HG02759 (cell line): ENCODE results near the gene WDFY2.
"Not testable (repeated sequence)": the region's sequence is repeated elsewhere in the genome, so short reads cannot be mapped to it uniquely, and the experiment has no call there.

Source experiments
- ATAC-seq: cut with Tn5 transposase; IDR thresholded peaks from one replicate; pipeline ENCODE4 v1.9.1; 2021; ENCODE audit warnings: mild to moderate bottlenecking, moderate library complexity; ENCODE audit not compliant: unreplicated experiment

Gene WDFY2

DNA sequence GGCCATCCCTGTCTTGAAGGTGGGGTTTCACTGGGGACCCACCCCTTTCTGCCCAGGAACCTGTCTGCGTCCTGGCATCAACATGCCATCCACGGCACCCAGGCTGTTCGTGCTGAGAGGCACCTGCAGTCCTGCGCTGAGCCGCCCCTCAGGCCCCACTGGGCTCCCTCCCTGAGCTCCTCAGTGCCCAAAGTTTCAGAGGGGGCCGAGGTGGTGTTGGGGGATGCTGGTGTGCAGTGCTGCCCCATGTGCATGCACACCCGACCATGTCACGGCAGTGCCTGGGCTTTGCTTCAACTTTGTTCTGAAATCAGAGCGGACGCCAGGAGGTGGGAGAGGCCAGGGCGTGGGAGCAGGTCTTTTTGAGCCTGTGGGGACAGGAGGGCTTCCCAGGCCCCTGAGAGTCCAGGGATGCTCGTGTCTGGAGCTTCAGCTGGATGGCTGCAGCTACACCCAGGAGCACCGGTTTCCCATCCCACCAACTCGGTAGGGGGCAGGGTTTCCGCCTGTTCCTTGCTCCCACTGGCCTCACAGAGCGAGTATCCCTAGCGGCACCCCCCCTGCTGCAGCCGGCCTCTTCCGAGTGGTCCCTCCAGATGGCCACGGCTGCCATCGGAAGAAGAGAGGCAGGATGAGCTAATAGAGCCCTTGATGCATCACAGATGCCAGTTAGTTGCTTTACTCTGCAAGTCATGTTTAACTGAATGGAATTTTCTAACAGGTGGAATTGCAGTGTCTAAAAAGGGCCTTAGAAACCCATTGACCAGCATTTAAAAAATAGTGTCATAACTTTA is 44.0 kb downstream of the WDFY2 start:
- no peak for ATAC-seq

DNA sequence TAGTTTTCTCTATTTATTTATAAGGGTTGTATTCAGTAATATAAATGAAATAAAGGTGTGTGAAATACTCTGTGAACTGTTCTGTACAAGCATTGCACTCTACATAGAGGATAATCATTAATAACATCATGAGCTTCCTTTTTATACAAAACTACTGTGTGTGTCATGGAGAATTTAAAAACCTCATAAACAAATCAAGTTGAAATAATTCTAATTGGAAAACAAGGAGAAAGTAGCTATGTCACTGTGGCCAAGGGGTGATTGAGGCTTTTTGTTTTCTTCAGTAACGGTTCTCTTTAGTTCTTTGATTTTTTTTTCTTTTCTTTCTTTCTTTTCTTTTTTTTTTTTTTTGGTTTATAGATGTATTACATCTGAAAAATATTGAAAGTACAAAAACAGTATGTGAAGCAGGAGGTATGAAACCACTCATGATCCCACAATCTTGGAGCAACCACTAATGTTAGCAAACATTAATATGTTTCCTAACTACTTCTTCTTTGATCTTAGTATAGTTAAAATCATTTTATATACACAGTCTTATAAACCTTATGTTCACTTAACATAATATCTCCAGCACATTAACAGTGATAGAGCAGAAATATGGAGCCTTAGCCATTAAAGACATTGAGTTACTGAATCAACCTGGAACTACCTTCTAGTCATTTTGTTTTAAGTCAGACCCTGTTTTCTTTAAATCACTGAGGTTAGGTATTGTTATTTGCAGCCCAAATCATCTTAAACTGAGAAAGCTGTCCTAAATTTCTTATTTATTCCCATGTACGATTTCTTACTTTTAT is 45.4 kb downstream of the WDFY2 start:
- ATAC-seq = no peak

DNA sequence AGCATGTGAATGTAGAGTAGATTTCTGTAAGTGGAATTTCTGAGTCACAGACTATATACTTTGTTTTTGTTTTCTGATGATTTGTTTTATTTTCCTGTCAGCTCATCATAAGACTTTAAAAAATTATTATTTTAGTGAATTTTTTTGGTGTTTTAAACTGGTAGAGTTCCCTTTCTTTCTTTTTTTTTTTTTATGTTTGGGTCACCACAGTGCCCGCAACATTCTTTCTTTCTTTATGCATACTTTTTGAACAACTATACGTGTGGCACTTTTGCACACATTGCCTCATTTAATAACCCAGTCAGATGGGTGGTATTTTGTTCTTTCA is 46.0 kb downstream of the WDFY2 start:
- ATAC-seq = no peak

DNA sequence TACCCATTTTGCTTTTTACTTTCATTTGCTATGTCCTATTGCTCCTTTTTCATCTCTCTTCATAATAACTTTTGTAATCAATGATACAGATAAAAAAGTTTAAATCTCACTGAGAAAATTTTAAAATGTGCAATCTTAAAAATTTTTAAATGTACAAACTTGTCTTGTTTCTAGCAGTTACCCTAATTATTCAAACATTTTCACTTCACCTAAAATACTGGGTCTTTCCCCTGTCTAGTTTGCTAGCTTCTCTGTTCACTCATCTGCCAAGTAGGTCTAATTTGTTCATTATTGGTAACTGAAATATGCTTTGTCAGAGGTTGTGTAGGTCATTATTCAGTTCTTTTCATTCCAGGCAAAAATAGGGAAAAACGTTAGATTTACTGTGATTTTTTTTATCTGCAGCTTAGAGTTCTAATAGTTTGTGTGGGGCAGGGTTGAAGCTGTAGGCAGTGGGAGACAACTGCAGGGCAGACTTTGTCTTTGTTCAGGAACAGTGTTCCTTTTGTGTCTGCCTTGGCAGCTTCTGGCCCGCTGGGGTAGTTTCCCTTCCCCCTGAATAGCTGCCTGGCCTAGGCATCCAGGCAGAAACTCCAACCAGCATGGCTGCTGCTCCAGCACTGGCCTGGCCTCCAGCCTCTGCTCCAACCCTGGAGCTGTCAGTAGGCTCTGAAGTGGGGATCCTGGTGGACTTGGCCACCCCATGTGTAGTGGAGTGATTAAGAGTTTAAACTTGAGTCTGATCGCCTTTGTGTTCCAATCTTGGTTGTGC is 48.5 kb downstream of the WDFY2 start:
- ATAC-seq = no peak

DNA sequence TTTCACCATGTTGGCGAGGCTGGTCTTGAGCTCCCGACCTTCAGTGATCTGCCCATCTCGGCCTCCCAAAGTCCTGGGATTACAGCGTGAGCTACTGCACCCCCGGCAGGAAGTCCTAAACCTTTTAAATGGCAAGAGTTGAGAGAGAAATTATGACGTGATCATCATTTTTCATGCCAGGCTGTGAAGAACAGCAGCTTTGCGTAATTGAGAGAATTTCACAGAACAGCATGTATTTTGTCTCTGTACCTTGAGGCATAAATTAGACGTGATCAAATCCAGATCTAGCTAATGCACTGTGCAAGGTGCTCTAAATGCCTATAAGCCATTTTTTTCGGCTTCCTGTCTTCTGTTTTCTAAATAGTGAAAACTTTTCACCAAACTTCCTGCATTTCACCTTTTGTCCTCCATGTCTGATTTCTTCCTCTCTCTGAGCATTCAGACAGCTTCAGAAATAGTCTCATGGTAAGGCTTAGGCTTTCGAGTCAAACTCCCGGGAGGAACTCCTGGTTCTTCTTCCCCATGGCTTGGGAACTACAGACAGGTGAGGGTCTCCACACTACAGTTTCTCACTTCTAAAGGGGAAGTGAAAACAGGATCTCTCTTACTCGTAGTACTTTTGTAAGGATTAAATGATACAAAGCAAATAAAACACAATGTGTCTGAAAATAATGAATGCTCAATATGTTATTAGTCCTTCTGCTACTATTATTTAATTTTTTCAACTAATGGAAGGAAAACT is 51.0 kb downstream of the WDFY2 start:
- ATAC-seq = no peak

DNA sequence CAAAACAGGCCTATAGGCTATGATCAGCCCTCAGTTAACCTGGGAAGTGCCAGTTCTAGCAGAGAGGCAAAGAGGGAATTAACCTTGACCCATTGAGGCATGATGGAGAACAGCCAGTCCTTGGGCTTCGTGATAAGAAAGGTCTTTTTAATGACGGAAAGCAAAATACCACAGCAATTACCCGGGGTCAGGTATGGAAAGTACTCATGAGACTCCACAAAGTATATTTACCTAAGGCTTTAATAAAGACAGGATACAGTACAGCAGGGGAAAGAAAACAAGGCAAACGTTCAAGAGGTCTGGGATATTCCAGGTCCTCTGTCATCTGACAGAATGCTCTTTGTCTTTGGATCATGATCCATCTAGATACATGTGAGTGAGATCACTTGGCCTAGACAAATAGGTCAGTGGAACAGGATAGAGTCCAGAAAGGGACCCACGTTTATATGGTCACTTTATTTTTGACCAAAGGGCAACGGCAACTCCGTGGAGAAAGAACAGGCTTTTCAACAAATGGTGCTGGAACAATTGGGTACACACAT is 52.2 kb downstream of the WDFY2 start:
- no peak for ATAC-seq

DNA sequence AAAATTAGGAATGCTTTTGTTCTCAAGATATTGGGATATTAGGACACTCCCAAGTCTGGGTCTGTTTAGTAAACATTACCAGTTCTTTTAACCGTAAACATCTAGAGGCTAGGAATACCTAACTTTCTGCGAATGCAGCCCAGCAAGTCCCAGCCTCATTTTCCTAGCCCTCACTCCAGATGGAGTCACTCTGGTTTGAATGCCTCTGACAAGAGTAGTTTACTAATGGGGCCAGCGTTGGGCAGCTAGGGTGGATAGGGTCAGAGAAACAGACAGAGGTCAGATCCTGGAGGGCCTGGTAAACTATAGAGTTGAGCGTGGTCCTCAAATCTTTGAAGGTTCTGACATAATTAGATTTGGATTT is 53.6 kb downstream of the WDFY2 start:
- ATAC-seq = no peak

DNA sequence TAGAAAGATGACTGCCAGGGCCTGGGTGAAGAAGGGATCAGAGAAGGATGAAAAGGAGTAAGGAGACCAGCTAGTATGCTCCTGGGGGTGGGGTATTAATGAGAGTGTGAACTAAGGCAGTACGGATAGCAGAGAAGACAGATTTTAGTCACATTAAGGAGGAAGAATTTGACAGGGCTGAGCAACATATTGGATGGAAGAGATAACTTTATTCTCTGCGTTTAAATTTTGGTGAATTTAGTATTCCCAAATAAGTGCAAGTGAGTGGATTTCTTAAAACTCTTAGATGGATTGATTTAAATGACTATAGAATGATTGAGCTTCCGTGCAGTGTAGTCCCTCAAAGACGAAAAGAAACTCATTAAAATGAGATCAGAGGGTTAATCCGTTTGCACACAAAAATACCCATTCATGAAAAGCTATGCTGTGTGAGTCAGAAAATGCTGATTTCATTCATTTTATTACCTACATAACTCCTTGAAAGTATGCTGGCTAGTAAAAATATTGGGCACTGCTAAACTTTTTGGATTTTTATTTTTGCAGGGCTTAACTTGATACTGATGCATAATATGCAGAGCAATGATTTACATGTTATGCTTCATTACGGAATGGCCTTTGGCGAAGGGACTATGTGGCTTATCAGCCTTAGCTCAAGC is 54.1 kb downstream of the WDFY2 start:
- ATAC-seq = no peak

DNA sequence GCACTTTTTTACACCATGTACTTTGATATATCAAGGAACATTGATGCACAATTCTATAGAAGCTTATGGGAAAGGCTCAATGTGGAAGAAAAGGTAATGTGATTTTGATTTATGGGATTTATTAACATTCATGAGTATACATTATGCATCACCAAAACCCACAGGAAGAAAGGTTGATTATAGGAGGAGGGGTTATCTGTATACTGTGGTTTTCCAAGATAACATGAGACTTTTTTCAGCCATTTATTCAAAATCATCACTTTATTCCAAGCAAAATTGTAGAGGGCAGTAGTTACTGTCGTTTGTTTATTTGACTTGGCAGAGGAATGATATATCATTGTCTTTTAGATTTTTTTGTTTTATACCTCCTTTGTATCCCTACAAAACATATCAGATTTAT is 54.9 kb downstream of the WDFY2 start:
- no peak for ATAC-seq

DNA sequence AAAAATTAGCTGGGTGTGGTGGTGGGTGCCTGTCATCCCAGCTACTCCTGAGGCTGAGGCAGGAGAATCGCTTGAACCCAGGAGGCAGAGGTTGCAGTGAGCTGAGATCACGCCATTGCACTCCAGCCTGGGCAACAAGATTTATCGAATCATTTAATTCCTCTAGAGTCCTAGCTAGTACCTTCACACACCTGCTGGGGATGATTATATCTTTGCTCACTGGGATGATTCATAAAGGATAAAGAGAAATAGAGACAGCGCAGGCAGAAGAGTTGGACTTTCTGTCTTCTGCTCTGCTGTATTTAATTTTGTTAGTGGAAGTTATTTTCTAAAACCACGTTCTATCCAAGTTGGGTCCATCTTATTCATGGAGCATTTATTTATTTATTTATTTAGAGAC is 56.4 kb downstream of the WDFY2 start:
- not testable (repeated sequence) for ATAC-seq

DNA sequence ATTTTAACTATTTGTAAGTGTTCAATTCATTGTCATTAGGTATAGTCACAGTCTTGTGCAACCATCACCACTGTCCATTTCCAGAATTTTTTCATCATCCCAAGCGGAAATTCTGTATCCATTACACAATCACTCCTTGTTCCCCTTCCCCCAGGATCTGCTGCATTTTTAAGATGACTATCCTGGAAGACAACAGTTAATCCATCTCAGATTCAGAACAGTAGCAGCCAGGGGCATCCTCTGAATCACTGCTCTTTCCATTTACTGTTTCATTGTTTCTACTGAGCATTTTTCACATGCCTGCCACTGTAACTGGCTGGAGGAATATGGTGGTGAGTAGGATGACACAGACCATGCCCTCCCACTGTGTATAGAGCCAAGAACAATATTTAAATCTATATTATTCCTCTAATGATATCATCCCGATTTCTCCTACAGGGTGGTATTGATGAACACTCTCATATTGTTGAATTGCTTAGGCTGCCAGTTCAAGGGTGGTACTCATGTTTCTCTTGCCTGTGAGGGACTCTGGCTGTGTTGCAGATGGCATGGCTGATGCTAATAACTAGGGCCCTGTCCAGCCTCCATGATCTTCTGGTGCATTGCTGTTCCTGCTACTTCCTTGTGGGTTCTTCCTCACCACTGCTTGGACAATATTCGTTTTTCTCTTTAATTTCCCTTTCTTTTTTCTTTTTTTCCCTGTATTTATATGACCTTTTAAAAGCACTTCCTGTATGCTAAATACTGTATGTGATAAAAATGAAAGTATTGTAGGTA is 59.0 kb downstream of the WDFY2 start:
- ATAC-seq = no peak

DNA sequence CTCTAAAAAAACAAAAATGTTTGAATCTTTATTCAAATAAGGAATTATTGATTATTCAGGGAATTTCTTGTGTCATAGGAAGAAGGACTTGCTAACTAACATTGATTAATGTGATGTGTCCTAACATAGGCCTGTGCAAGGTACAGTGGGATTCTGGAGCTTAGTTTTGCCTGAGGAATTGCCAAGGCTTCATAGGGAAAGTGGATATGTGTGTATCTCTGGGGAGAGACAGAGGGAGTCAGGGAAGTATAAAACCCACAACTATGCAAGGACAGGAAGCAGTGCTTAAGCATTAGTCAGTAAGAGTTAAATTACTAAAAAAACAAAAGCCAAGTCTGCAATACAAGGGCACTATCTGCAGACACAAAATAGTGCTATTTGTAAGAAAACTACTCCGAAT is 59.6 kb downstream of the WDFY2 start:
- ATAC-seq = no peak

DNA sequence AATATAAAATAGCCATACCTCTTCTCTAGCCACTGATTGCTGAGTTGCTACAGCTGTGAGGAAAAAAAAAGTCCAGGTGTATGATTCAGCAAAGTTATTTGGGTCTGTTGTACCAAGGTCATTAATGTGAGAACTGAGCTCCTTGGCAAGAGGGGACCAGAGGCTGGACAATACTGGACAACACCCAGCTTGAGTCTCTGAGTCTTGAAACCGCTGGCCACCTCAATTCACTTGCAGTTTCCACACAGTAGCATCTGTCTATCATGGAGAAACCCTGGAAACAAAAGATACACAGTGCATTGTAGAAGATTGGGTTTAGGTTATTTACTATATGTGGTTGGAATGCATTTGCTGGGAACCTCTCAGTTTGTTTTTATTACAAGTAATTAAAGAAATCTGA is 60.4 kb downstream of the WDFY2 start:
- ATAC-seq = no peak

DNA sequence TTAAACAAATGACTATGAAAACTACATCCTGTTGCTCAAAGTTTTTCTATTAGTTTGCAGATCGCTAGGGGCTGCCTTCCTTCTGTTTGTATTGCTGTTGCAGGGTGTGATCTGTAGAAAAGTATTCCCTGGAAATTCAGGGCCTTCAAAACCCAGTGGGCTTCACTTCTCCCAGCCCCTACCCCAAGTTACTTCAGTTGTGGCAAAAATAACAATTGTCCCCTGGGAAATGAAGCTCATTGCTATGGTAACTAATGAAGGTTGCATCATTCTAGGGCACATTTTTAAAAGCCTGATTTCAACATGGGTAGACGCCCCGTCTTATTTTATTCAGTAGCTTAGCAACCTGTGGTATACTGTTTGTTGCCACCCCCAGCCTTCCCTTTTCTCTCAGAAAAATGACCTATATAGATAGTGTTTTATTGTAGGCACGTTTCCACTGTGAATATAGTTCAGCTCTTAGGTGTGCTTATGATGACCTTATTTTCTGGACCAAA is 60.9 kb downstream of the WDFY2 start:
- peak; percentile 59 for ATAC-seq

DNA sequence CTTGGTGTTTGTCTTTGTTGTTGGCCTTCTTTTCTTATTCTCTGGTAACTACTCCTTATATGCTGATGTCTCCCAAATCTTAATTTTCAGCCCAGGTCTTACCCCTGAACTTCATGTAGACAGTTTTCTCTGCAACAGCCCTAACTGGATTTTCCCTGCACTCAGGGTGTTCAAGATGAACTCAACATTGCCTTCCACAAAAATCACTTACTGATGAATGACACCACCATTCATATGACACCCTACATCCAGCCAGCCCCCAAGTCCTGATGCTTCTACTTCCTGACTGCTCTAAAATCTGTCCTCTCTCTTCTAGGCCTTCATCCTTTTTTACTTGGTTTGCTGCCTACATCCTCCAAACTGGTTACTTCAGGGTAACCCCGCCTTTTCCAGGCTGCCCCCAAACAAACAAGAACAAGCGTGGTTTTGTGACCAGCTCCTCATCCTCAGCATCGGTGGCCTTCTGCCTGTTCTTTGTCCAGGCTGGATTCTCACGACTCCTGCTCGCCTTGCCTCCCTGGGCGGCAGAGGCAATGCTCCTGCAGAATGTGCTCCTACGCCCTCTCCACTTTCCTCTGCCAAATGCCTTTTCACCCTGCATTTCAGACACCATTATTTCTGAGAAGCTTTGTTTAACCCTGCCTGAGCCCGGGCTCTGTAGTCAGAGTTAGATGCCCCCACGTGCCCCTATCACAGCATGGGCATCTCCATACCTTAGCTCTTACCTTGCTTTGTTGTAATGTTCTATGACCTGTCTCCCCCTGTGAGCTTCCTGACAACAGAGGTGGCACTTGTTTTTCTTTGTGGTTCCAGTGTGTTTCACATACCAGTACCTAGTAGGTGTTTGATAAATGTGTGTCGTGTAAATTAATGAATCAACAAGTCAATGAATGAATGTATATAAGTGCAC is 61.8 kb downstream of the WDFY2 start:
- no peak for ATAC-seq

DNA sequence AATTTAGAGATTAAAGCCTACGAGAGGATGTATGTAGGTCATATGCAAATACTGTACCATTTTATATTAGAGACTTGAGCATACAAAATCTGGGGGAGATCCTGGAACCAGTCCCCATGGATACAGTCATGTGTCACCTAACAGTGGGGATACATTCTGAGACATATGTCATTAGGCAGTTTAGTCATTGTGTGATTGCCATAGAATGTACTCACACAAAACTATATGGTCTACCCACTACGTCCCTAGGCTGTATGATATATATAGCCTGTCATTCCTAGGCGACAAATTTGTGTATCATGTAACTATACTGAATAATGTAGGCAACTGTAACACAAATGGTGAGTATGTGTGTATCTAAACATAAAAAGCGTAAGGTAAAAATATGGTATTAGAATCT is 62.8 kb downstream of the WDFY2 start:
- ATAC-seq = no peak

DNA sequence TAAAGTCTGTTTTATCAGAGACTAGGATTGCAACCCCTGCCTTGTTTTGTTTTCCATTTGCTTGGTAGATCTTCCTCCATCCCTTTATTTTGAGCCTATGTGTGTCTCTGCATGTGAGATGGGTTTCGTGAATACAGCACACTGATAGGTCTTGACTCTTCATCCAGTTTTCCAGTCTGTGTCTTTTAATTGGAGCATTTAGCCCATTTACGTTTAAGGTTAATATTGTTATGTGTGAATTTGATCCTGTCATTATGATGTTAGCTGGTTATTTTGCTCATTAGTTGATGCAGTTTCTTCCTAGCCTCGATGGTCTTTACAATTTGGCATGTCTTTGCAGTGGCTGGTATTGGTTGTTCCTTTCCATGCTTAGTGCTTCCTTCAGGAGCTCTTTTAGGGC is 67.9 kb downstream of the WDFY2 start:
- not testable (repeated sequence) for ATAC-seq
